DND-41 (cell line): ENCODE measurements around the gene SPNS3.

Source experiments
- ATAC-seq: fragments of 200-7000 bp; cut with Tn5 transposase; 3 replicates; pipeline ENCODE4 v1.9.1; 2021; ENCODE audit warnings: low read depth; ENCODE audit not compliant: insufficient read depth
- DNase-seq: peaks from one replicate; pipeline ENCODE4 v3.0.0-alpha.2; 2020
- H2AFZ ChIP-seq: 2 replicates; pipeline ENCODE4 v1.6.0; 2012; ENCODE audit warnings: low read depth, low read length
- H3K27ac ChIP-seq: 2 replicates; pipeline ENCODE4 v1.5.1; 2012; ENCODE audit warnings: low read length, inconsistent platforms
- H3K27me3 ChIP-seq: fragments of 200-600 bp; sonication (generic); 2 replicates; pipeline ENCODE4 v1.6.0; 2012; ENCODE audit warnings: low read length, mild to moderate bottlenecking, inconsistent platforms; ENCODE audit not compliant: insufficient read depth, poor library complexity
- H3K36me3 ChIP-seq: 2 replicates; pipeline ENCODE4 v1.5.1; 2012; ENCODE audit warnings: low read length, inconsistent platforms; ENCODE audit not compliant: insufficient read depth
- H3K4me1 ChIP-seq: 2 replicates; pipeline ENCODE4 v1.5.1; 2012; ENCODE audit warnings: mild to moderate bottlenecking, low read length; ENCODE audit not compliant: insufficient read depth
- H3K4me2 ChIP-seq: 2 replicates; pipeline ENCODE4 v1.6.0; 2012; ENCODE audit warnings: mild to moderate bottlenecking, moderate library complexity, low read length, inconsistent platforms; ENCODE audit not compliant: insufficient read depth
- H3K4me3 ChIP-seq, 2 experiments: fragments of 200-600 bp in 1 of 2; shearing (Covaris generic) in 1 of 2; 2 replicates each; pipeline ENCODE4 v1.5.1; 2012 to 2016; ENCODE audit warnings: inconsistent platforms in 2 of 2, low read length in 2 of 2, mild to moderate bottlenecking in 2 of 2, low read depth in 1 of 2, moderate library complexity in 1 of 2
- H3K79me2 ChIP-seq: 2 replicates; pipeline ENCODE4 v1.6.0; 2012; ENCODE audit warnings: low read length, inconsistent platforms; ENCODE audit not compliant: insufficient read depth
- H3K9ac ChIP-seq: 2 replicates; pipeline ENCODE4 v1.6.0; 2012; ENCODE audit warnings: low read depth, mild to moderate bottlenecking, inconsistent platforms, low read length, moderate library complexity
- H3K9me3 ChIP-seq: 2 replicates; pipeline ENCODE4 v1.5.1; 2012; ENCODE audit warnings: low read length, moderate library complexity, mild to moderate bottlenecking, inconsistent platforms; ENCODE audit not compliant: insufficient read depth, severe bottlenecking
- H4K20me1 ChIP-seq: 2 replicates; pipeline ENCODE4 v1.6.0; 2012; ENCODE audit warnings: low read length; ENCODE audit not compliant: insufficient read depth
- EZH2 ChIP-seq: IDR thresholded peaks from 3 replicates; pipeline ENCODE4 v1.6.1; 2012; ENCODE audit warnings: borderline replicate concordance, low read depth, mild to moderate bottlenecking, moderate library complexity, low read length, inconsistent platforms; ENCODE audit not compliant: severe bottlenecking
- TF ChIP-seq, protein P1 (sequence below): IDR thresholded peaks from 2 replicates; pipeline ENCODE4 v1.5.1; 2012; ENCODE audit warnings: borderline replicate concordance, low read length, moderate library complexity, mild to moderate bottlenecking; ENCODE audit not compliant: poor library complexity, severe bottlenecking; ENCODE audit errors: extremely low read depth

SPNS3 gene

DNA sequence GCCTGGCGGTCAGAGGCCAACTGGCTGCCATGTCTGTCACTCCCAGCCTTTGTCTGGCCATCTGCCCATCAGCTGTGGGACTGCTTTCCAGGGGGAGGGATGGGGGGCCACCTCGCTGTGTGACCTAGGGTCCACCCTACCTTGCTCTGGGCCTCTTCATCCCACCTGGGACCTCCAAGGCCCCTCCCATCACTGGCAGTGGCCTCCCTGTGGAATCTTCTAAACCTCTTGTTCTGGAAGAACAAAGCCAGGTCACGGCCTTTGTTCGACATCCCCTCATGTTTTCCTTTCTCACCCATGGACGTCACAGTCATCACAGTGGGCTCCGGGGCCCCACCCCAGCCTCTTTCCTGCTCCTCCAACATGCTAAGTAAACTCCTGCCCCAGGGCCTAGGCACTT lies 88.9 kb downstream of the SPNS3 start:
- no peaks in the 10 kb centered on the region for H3K36me3 ChIP-seq
- no peaks in the 10 kb centered on the region for H3K79me2 ChIP-seq
- H3K27ac ChIP-seq, result no peak overlapping the region
- H3K4me1 ChIP-seq, result no peaks in the 10 kb centered on the region
- no peak overlapping the region for H2AFZ ChIP-seq
- H3K9me3 ChIP-seq, result no peaks in the 10 kb centered on the region
- no peak overlapping the region for H3K4me2 ChIP-seq
- no peak overlapping the region for H3K9ac ChIP-seq
- TF ChIP-seq EZH2, result no peak
- TF ChIP-seq, protein P1, sequence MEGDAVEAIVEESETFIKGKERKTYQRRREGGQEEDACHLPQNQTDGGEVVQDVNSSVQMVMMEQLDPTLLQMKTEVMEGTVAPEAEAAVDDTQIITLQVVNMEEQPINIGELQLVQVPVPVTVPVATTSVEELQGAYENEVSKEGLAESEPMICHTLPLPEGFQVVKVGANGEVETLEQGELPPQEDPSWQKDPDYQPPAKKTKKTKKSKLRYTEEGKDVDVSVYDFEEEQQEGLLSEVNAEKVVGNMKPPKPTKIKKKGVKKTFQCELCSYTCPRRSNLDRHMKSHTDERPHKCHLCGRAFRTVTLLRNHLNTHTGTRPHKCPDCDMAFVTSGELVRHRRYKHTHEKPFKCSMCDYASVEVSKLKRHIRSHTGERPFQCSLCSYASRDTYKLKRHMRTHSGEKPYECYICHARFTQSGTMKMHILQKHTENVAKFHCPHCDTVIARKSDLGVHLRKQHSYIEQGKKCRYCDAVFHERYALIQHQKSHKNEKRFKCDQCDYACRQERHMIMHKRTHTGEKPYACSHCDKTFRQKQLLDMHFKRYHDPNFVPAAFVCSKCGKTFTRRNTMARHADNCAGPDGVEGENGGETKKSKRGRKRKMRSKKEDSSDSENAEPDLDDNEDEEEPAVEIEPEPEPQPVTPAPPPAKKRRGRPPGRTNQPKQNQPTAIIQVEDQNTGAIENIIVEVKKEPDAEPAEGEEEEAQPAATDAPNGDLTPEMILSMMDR, result no peak
- no peaks in the 10 kb centered on the region; the same call in 1 of the 2 replicates for H4K20me1 ChIP-seq
- no peak for ATAC-seq
- H3K27me3 ChIP-seq, result no peaks in the 10 kb centered on the region
- no peak for DNase-seq
- no peak overlapping the region for H3K4me3 ChIP-seq

DNA sequence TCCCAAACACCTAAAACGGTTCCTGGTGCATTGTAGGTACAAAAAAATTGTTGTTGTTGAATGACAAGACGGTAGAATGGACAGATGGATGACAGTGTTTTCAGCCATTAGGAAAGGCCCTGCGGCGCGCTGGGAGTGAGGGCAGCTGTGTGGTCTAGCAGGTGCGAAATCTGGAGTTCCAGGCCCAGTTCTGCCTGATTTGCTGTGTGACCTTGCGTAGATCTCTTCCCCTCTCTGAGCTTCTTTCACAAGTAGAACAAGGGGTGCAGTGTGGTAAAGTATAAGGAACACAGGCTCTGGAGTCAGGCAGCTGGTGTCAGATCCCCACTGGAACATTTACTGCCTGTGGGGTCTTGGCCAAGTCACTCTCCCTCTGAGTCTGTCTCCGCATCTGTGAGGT lies 90.2 kb downstream of the SPNS3 start:
- no peak overlapping the region for H3K4me2 ChIP-seq
- H3K4me1 ChIP-seq, result no peaks in the 10 kb centered on the region
- no peak overlapping the region for H3K4me3 ChIP-seq
- no peak overlapping the region for H3K9ac ChIP-seq
- DNase-seq (no peak), ATAC-seq (no peak)
- H3K27me3 ChIP-seq, result no peaks in the 10 kb centered on the region
- H3K79me2 ChIP-seq, result no peaks in the 10 kb centered on the region
- H2AFZ ChIP-seq, result no peak overlapping the region
- no peak overlapping the region for H3K27ac ChIP-seq
- no peaks in the 10 kb centered on the region for H3K9me3 ChIP-seq
- H4K20me1 ChIP-seq, result no peaks in the 10 kb centered on the region; the same call in 1 of the 2 replicates
- TF ChIP-seq, protein P1, result no peak
- no peak for TF ChIP-seq EZH2
- H3K36me3 ChIP-seq, result no peaks in the 10 kb centered on the region

DNA sequence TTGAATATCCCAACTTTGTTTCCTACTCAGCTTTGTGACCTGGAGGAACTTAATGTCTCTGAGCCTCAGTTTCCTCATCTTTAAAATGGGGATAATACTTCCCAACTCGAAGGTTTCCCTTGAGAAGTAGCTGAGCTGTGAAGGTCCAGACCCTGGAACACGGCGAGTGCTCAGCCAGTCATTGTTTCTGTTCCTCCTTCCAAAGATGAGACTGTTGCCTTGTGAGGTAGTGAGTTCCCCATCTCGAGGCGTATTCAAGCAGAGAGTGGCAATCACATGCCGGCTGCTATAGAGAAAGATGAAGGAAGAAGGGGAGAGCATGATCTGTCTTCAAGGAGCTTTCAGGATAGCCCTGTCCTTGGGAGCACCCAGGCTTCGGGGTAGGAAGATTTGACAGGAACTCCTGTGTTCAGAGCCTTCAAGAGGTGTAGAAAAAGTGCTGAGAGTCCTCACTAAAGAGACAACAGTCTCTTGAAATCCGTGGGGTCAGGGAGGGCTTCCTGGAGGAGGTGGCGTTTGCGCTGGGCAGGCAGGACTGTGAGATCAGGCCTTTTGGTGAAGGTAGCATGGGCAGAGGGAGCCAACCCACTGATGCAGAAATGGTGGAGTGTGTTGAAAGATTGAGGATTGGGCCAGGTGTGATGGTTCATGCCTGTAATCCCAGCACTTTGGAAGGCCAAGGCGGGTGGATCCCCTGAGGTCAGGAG lies 92.1 kb downstream of the SPNS3 start:
- no peak overlapping the region for H3K4me3 ChIP-seq
- TF ChIP-seq, protein P1, result no peak
- no peak for TF ChIP-seq EZH2
- H3K9me3 ChIP-seq, result no peaks in the 10 kb centered on the region
- no peak overlapping the region for H3K27ac ChIP-seq
- no peaks in the 10 kb centered on the region for H3K4me1 ChIP-seq
- H3K4me2 ChIP-seq, result no peak overlapping the region
- no peaks in the 10 kb centered on the region for H3K27me3 ChIP-seq
- DNase-seq (no peak), ATAC-seq (no peak)
- H2AFZ ChIP-seq, result no peak overlapping the region
- no peaks in the 10 kb centered on the region for H3K79me2 ChIP-seq
- H4K20me1 ChIP-seq, result no peaks in the 10 kb centered on the region
- no peaks in the 10 kb centered on the region for H3K36me3 ChIP-seq
- H3K9ac ChIP-seq, result no peak overlapping the region
